ENCODE results near the gene TYMS.

The TYMS gene

GRCh38 chr18:709771-710170 lies 52.3 kb downstream of the TYMS start:
- H3K4me1 ChIP-seq (ENCODE audit: low read depth, poor library complexity, severe bottlenecking): peaks cover 10% of the 10 kb centered on the region
- no peaks in the 10 kb centered on the region for H3K27me3 ChIP-seq (ENCODE audit: insufficient read depth, low read depth)
- H4K20me1 ChIP-seq (ENCODE audit: insufficient read depth): no peaks in the 10 kb centered on the region
- H3K36me3 ChIP-seq (ENCODE audit: insufficient read depth): no peaks in the 10 kb centered on the region
- H3K4me2 ChIP-seq: no peak overlapping the region
- H3K4me3 ChIP-seq (IDR thresholded peaks at IDR 0.05; ENCODE audit: insufficient read depth, low read depth, low read length): no peak overlapping the region
- no peak overlapping the region for H3K27ac ChIP-seq
- H2AFZ ChIP-seq (ENCODE audit: low read depth): no peak overlapping the region
- no peak overlapping the region for H3K9ac ChIP-seq
- H3K79me2 ChIP-seq (ENCODE audit: insufficient read depth, low read depth): peaks cover 13% of the 10 kb centered on the region; the same call in 1 of the 2 replicates
- TF ChIP-seq CTCF (conservative IDR thresholded peaks at IDR 0.05; ENCODE audit: low read depth, low read length): no peak

- H3K27ac ChIP-seq: no peak overlapping the region
- H3K4me1 ChIP-seq (ENCODE audit: low read depth, poor library complexity, severe bottlenecking): peaks cover 10% of the 10 kb centered on the region
- no peak for TF ChIP-seq CTCF (conservative IDR thresholded peaks at IDR 0.05; ENCODE audit: low read depth, low read length)
- no peaks in the 10 kb centered on the region for H4K20me1 ChIP-seq (ENCODE audit: insufficient read depth)
- H3K79me2 ChIP-seq (ENCODE audit: insufficient read depth, low read depth): peaks cover 13% of the 10 kb centered on the region; the same call in 1 of the 2 replicates
- no peaks in the 10 kb centered on the region for H3K27me3 ChIP-seq (ENCODE audit: insufficient read depth, low read depth)
- peak overlapping the region; percentile 97; the same call in 1 of the 2 replicates for H3K9ac ChIP-seq
- peak overlapping the region; percentile 48 for H3K4me3 ChIP-seq (IDR thresholded peaks at IDR 0.05; ENCODE audit: insufficient read depth, low read depth, low read length)
- H3K4me2 ChIP-seq: peak overlapping the region; percentile 99
- H2AFZ ChIP-seq (ENCODE audit: low read depth): no peak overlapping the region
- no peaks in the 10 kb centered on the region for H3K36me3 ChIP-seq (ENCODE audit: insufficient read depth)
These were observed 53.2 kb downstream of the TYMS start for GRCh38 chr18:710418-711300.

GRCh38 chr18:711310-711656 lies 53.8 kb downstream of the TYMS start:
- peaks cover 10% of the 10 kb centered on the region for H3K4me1 ChIP-seq (ENCODE audit: low read depth, poor library complexity, severe bottlenecking)
- peak overlapping the region; percentile 99 for H3K4me2 ChIP-seq
- H3K9ac ChIP-seq: peak overlapping the region; percentile 97; the same call in 1 of the 2 replicates
- peaks cover 13% of the 10 kb centered on the region; the same call in 1 of the 2 replicates for H3K79me2 ChIP-seq (ENCODE audit: insufficient read depth, low read depth)
- H3K4me3 ChIP-seq (IDR thresholded peaks at IDR 0.05; ENCODE audit: insufficient read depth, low read depth, low read length): peak overlapping the region; percentile 48
- no peaks in the 10 kb centered on the region for H4K20me1 ChIP-seq (ENCODE audit: insufficient read depth)
- TF ChIP-seq CTCF (conservative IDR thresholded peaks at IDR 0.05; ENCODE audit: low read depth, low read length): no peak
- peak overlapping the region; percentile 87 for H2AFZ ChIP-seq (ENCODE audit: low read depth)
- H3K27me3 ChIP-seq (ENCODE audit: insufficient read depth, low read depth): no peaks in the 10 kb centered on the region
- peak overlapping the region; percentile 86 for H3K27ac ChIP-seq
- H3K36me3 ChIP-seq (ENCODE audit: insufficient read depth): no peaks in the 10 kb centered on the region

GRCh38 chr18:711657-712400 lies 54.4 kb downstream of the TYMS start:
- Histone ChIP-seq H3K9ac (peak overlapping the region; percentile 97), H2AFZ (ENCODE audit: low read depth) (peak overlapping the region; percentile 87), H4K20me1 (ENCODE audit: insufficient read depth) (no peaks in the 10 kb centered on the region), H3K4me3 (IDR thresholded peaks at IDR 0.05; ENCODE audit: insufficient read depth, low read depth, low read length) (peak overlapping the region; percentile 48), H3K4me2 (peak overlapping the region; percentile 99), H3K36me3 (ENCODE audit: insufficient read depth) (no peaks in the 10 kb centered on the region), H3K27ac (peak overlapping the region; percentile 86), H3K27me3 (ENCODE audit: insufficient read depth, low read depth) (no peaks in the 10 kb centered on the region), H3K79me2 (ENCODE audit: insufficient read depth, low read depth) (peaks cover 13% of the 10 kb centered on the region; the same call in 1 of the 2 replicates), H3K4me1 (ENCODE audit: low read depth, poor library complexity, severe bottlenecking) (peaks cover 10% of the 10 kb centered on the region)
- TF ChIP-seq CTCF (conservative IDR thresholded peaks at IDR 0.05; ENCODE audit: low read depth, low read length): 0 out of 2 replicates have a peak, but pooled peaks have one; percentile 28
